AG10803 (cell line): Measurements from ENCODE around the gene GPX7.

Source experiments
- DNase-seq: peaks from one replicate; pipeline ENCODE4 v3.0.0; 2010; ENCODE audit warnings: low read depth
- H3K4me3 ChIP-seq: 2 replicates; pipeline ENCODE4 v1.5.1; 2011; ENCODE audit warnings: mild to moderate bottlenecking, low read length, control low read depth
- TF ChIP-seq, protein P1 (sequence below): conservative IDR thresholded peaks from 2 replicates; pipeline ENCODE4 v1.5.1; 2011; ENCODE audit warnings: mild to moderate bottlenecking, low read length, control low read depth, inconsistent platforms

GPX7 gene

GRCh38 chr1:52613636-52614373 is 11.6 kb downstream of the GPX7 start:
- H3K4me3 ChIP-seq, result no peak overlapping the region
- no peak for DNase-seq
- TF ChIP-seq, protein P1, sequence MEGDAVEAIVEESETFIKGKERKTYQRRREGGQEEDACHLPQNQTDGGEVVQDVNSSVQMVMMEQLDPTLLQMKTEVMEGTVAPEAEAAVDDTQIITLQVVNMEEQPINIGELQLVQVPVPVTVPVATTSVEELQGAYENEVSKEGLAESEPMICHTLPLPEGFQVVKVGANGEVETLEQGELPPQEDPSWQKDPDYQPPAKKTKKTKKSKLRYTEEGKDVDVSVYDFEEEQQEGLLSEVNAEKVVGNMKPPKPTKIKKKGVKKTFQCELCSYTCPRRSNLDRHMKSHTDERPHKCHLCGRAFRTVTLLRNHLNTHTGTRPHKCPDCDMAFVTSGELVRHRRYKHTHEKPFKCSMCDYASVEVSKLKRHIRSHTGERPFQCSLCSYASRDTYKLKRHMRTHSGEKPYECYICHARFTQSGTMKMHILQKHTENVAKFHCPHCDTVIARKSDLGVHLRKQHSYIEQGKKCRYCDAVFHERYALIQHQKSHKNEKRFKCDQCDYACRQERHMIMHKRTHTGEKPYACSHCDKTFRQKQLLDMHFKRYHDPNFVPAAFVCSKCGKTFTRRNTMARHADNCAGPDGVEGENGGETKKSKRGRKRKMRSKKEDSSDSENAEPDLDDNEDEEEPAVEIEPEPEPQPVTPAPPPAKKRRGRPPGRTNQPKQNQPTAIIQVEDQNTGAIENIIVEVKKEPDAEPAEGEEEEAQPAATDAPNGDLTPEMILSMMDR, result no peak

DNA sequence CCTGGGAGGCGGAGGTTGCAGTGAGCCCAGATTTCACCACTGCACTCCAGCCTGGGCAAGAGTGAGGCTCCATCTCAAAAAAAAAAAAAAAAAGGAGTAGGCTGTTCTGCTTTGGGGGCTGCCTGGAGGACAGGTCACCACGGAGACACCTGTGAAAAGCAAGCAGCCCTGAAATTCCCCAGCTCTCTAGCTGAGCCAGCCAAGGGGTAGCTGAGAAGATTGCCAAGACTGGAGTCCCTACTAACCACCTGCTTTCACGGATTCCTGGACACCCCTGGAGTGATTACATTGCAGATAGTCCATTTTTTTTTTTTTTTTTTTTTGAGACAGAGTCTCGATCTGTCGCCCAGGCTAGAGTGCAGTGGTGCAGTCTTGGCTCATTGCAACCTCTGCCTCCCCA is 12.5 kb downstream of the GPX7 start:
- TF ChIP-seq, protein P1, result no peak
- DNase-seq, result no peak
- H3K4me3 ChIP-seq, result no peak overlapping the region

DNA sequence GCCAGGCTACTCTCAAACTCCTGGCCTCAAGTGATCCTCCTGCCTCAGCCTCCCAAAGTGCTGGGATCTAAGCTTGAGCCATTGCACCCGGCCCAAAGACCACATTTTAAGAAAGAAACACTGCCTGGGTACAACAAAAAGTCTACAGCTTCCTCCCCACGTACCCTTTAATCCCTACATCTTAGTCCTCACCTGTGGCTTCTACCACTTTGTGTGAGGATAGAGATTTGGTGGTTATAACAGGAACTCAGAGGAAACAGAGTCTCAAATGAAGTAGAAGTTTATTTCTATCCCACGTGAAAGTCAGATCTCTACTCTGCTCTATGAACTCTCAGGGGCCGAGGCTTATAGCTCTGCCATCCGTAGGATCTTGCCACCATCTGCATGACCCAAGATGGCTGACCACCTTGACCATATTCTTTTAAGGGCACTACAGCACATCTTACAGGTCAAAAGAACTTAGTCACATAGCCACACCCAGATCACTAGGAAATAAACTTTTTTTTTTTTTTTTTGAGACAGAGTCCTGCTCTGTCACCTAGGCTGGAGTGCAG is 13.4 kb downstream of the GPX7 start:
- no peak for DNase-seq
- no peak overlapping the region for H3K4me3 ChIP-seq
- TF ChIP-seq, protein P1, result no peak

DNA sequence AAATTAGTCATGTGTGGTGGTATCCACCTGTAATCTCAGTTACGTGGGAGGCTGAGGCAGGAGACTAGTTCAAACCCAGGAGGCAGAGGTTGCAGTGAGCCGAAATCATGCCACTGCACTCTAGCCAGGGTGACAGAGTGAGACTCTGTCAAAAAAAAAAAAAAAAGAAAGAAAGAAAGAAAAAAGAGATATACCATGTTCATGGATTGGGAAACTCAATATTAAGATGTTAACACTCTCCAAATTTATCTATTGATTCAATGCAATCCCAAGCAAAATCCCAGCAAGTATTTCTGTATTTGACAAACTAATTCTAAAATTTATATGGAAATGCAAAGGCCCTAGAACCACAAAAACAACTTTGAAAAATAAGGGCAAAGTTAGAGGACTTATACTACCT is 19.8 kb downstream of the GPX7 start:
- TF ChIP-seq, protein P1, result no peak
- no peak overlapping the region for H3K4me3 ChIP-seq
- no peak for DNase-seq

DNA sequence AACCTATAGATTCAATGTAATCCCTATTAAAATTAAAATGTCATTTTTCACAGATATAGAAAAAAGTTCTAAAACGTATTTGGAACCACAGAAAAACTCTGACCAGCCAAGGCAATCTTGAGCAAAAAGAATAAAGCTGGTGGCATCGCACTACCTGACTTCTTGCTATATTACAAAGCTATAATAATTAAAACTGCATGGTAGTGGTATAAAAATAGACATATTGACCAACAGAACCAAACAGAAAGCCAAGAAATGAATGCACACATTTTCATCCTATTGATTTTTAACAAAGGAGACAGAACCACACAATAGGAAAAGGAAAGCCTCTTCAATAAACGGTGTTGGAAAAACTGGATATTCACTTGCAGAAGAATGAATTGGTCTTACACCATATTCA is 21.6 kb downstream of the GPX7 start:
- no peak for DNase-seq
- no peak overlapping the region for H3K4me3 ChIP-seq
- TF ChIP-seq, protein P1, result no peak

- no peak for DNase-seq
- no peak overlapping the region for H3K4me3 ChIP-seq
- TF ChIP-seq, protein P1, result no peak
These were observed 24.9 kb downstream of the GPX7 start for GRCh38 chr1:52627028-52627427.
